ENCODE data around the gene SLC22A23.

Gene SLC22A23

GRCh38 chr6:3226481-3227362, 230.1 kb downstream of the SLC22A23 start:
- no peak for DNase-seq (ENCODE audit: low read depth in 2 of 2)

- DNase-seq (ENCODE audit: low read depth in 2 of 2), result no peak
Observed at GRCh38 chr6:3226042-3226441, 230.8 kb downstream of the SLC22A23 start.

GRCh38 chr6:3222506-3223038, 234.3 kb downstream of the SLC22A23 start:
- no peak for DNase-seq (ENCODE audit: low read depth in 2 of 2)

- no peak for DNase-seq (ENCODE audit: low read depth in 2 of 2)
Observed at GRCh38 chr6:3221578-3221977, 235.3 kb downstream of the SLC22A23 start.

GRCh38 chr6:3220366-3220765, 236.5 kb downstream of the SLC22A23 start:
- no peak for DNase-seq (ENCODE audit: low read depth in 2 of 2)

All from stimulated activated CD4-positive, alpha-beta T cell treated with anti-CD3 and anti-CD28 coated beads, Interleukin-4, amount 100 ng/mL, for 48 hours (primary cell).